SK-MEL-5 (cell line): ENCODE data around the gene MTA1. TPM values are rescaled to one million over a fixed set of nuclear protein-coding genes. Genes with fewer than 3 reads are reported as not detected.

Experiments used
- DNase-seq: peaks from one replicate; pipeline ENCODE4 v3.0.0-alpha.2; 2016; ENCODE audit warnings: low read depth, low spot score
- in situ Hi-C: cut with HindIII; loops from 2 replicates; pipeline ENCODE4 v1.10.0; 2016; ENCODE audit warnings: low sequenced_read_pairs, high pct_unique_total_duplicates, low pct_unique_long_range_greater_than_20kb
- total RNA-seq: library from RNA; depleted of rRNA; stranded (reverse); fragments of >200 nt; shearing (Covaris generic); gene quantifications from 2 replicates; pipeline ENCODE4 v1.2.3, GENCODE V29; 2014

The MTA1 gene
- total RNA-seq, 1 experiment from 2014 or later, result 36.3 TPM

GRCh38 chr14:105448706-105449111 lies 29.1 kb downstream of the MTA1 start:
- in situ Hi-C loops, result no loop called here
- DNase-seq, result peak; percentile 65

- DNase-seq, result no peak
- in situ Hi-C loops, result no loop called here
These were observed 29.9 kb downstream of the MTA1 start for GRCh38 chr14:105449276-105450122.

- in situ Hi-C loops, result no loop called here
- DNase-seq, result no peak
These were observed 30.5 kb downstream of the MTA1 start for GRCh38 chr14:105450123-105450505.

GRCh38 chr14:105450864-105451720 lies 31.5 kb downstream of the MTA1 start:
- in situ Hi-C loops, result no loop called here
- no peak for DNase-seq

GRCh38 chr14:105452963-105453362 lies 33.3 kb downstream of the MTA1 start:
- DNase-seq, result no peak

GRCh38 chr14:105453847-105454246 lies 34.2 kb downstream of the MTA1 start:
- DNase-seq, result no peak
- in situ Hi-C loops, result no loop called here

More at GRCh38 chr14:105452963-105453362, 33.3 kb downstream of the MTA1 start:
- in situ Hi-C loops, result no loop called here

- DNase-seq, result no peak
- in situ Hi-C loops, result no loop called here
These were observed 35.5 kb downstream of the MTA1 start for GRCh38 chr14:105455086-105455640.

GRCh38 chr14:105455766-105456660 lies 36.4 kb downstream of the MTA1 start:
- DNase-seq, result no peak
- in situ Hi-C loops, result no loop called here

- DNase-seq, result peak; percentile 10
- in situ Hi-C loops, result no loop called here
These were observed 37.4 kb downstream of the MTA1 start for GRCh38 chr14:105456736-105457617.

- no peak for DNase-seq
- in situ Hi-C loops, result no loop called here
These were observed 38.4 kb downstream of the MTA1 start for GRCh38 chr14:105458010-105458409.

- in situ Hi-C loops, result no loop called here
- no peak for DNase-seq
These were observed 38.9 kb downstream of the MTA1 start for GRCh38 chr14:105458571-105458970.

GRCh38 chr14:105460116-105460515 lies 40.5 kb downstream of the MTA1 start:
- DNase-seq, result no peak
- in situ Hi-C loops, result no loop called here

- DNase-seq, result no peak
- in situ Hi-C loops, result no loop called here
These were observed 41.0 kb downstream of the MTA1 start for GRCh38 chr14:105460616-105461015.

GRCh38 chr14:105461903-105462302 lies 42.3 kb downstream of the MTA1 start:
- in situ Hi-C loops, result no loop called here
- no peak for DNase-seq

- no peak for DNase-seq
- in situ Hi-C loops, result no loop called here
These were observed 44.9 kb downstream of the MTA1 start for GRCh38 chr14:105464501-105464900.

- in situ Hi-C loops, result no loop called here
These were observed 45.8 kb downstream of the MTA1 start for GRCh38 chr14:105465209-105466031.

More at GRCh38 chr14:105465209-105466031, 45.8 kb downstream of the MTA1 start:
- no peak for DNase-seq
